Lower leg skin (tissue), 3 donors: ENCODE results near the gene MTF2.

ENCODE experiments used
- POLR2A ChIP-seq, 2 donors: fragments of 450-650 bp; IDR thresholded peaks; one replicate each; pipeline ENCODE4 v1.6.1; 2016 to 2017; ENCODE audit warnings: antibody characterized with exemption in 2 of 2, mild to moderate bottlenecking in 1 of 2, moderate library complexity in 1 of 2
- TF ChIP-seq, protein P1 (sequence below), 3 donors: fragments of 450-650 bp; IDR thresholded peaks; one replicate each; pipeline ENCODE4 v1.5.1; 2016; ENCODE audit warnings: antibody characterized with exemption in 3 of 3, mild to moderate bottlenecking in 3 of 3, moderate library complexity in 2 of 3

DNA sequence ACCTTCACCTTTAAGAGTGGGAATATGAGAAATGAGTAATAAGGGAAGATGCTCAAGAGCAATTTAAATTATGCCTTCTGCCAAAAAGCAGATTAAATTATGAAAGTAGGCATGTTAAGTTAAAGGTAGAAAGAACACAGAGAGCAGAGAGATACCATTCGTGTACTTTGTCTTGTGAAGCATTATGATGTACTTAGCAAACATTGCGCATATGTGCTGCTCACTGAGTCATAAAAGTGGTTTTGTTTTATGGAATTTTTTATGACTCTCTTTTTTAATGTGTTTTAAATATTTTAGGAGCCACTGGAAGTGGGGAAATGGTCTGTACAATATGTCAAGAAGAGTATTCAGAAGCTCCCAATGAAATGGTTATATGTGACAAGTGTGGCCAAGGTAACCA lies 35.3 kb downstream of the MTF2 start:
- TF ChIP-seq, protein P1, sequence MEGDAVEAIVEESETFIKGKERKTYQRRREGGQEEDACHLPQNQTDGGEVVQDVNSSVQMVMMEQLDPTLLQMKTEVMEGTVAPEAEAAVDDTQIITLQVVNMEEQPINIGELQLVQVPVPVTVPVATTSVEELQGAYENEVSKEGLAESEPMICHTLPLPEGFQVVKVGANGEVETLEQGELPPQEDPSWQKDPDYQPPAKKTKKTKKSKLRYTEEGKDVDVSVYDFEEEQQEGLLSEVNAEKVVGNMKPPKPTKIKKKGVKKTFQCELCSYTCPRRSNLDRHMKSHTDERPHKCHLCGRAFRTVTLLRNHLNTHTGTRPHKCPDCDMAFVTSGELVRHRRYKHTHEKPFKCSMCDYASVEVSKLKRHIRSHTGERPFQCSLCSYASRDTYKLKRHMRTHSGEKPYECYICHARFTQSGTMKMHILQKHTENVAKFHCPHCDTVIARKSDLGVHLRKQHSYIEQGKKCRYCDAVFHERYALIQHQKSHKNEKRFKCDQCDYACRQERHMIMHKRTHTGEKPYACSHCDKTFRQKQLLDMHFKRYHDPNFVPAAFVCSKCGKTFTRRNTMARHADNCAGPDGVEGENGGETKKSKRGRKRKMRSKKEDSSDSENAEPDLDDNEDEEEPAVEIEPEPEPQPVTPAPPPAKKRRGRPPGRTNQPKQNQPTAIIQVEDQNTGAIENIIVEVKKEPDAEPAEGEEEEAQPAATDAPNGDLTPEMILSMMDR (IDR thresholded peaks at IDR 0.05): no peak
- TF ChIP-seq POLR2A (IDR thresholded peaks at IDR 0.05): no peak
